HepG2 (cell line): ENCODE measurements around the gene IGDCC3. TPM values are rescaled to one million over a fixed set of nuclear protein-coding genes. Genes with fewer than 3 reads are reported as not detected.

Experiments used
- ATAC-seq: fragments of 200-7000 bp; cut with Tn5 transposase; 3 replicates; pipeline ENCODE4 v1.9.1; 2020; ENCODE audit warnings: mild to moderate bottlenecking, moderate library complexity
- BruUV-seq: library from RNA; stranded (reverse); fragments of 400-500 nt; replicated peaks from 2 replicates; lab custom pipeline; 2021; lab: Mats Ljungman, UMichigan
- CTCF ChIA-PET: fragments of 300-600 bp; formaldehyde crosslinking; extraction: SDS; loops from one replicate; lab custom pipeline; 2021; ENCODE audit warnings: low total read pairs, inconsistent platforms, low intra/inter-chr PET ratio; lab: Yijun Ruan, JAX
- POLR2A ChIA-PET: fragments of 350-600 bp; sonication (Branson Sonifier 250); formaldehyde crosslinking; loops from one replicate; lab custom pipeline; 2020; ENCODE audit warnings: antibody characterized with exemption, inconsistent platforms; lab: Yijun Ruan, JAX
- DNase-seq: peaks from one replicate; pipeline ENCODE4 v3.0.0-alpha.2; 2015; ENCODE audit warnings: low spot score
- FAIRE-seq: peaks from 3 replicates; lab custom pipeline; 2011; peaks lifted over from hg19 to GRCh38; lab: Jason Lieb, UNC
- H2AFZ ChIP-seq: one replicate; pipeline ENCODE4 v1.6.1; 2011; ENCODE audit warnings: low read length, inconsistent platforms
- H3K27ac ChIP-seq: fragments of 300-600 bp; 3 replicates; pipeline ENCODE4 v1.8.0; 2011; ENCODE audit warnings: mixed run types, mild to moderate bottlenecking, mixed read lengths, low read length, inconsistent platforms; ENCODE audit not compliant: insufficient read depth; ENCODE audit errors: extremely low read length
- H3K27me3 ChIP-seq, 2 experiments: fragments of 200-600 bp in 1 of 2; 2 replicates in 1 of 2; 3 replicates in 1 of 2; pipeline versions ENCODE4 v1.6.0 to v1.8.0; 2011; ENCODE audit warnings: low read length in 2 of 2, mild to moderate bottlenecking in 2 of 2, moderate library complexity in 2 of 2, inconsistent platforms in 1 of 2; ENCODE audit not compliant: insufficient read depth in 2 of 2, control insufficient read depth in 1 of 2
- H3K36me3 ChIP-seq, 2 experiments: fragments of 200-600 bp in 1 of 2; replicated peaks in 1 of 2; 2 replicates in 1 of 2; 3 replicates in 1 of 2; pipeline versions ENCODE4 v1.5.1 to v1.8.0; 2011; ENCODE audit warnings: low read length in 2 of 2, inconsistent platforms in 1 of 2; ENCODE audit not compliant: insufficient read depth in 2 of 2, control insufficient read depth in 1 of 2
- H3K4me1 ChIP-seq: 2 replicates; pipeline ENCODE4 v1.5.1; 2012; ENCODE audit warnings: low read length, inconsistent platforms; ENCODE audit not compliant: insufficient read depth
- H3K4me2 ChIP-seq: 2 replicates; pipeline ENCODE4 v1.6.0; 2011; ENCODE audit warnings: low read depth, low read length, inconsistent platforms
- H3K4me3 ChIP-seq, 3 experiments: fragments of 200-600 bp in 1 of 3; sonication (generic), shearing (Covaris generic) in 1 of 3; replicated peaks in 1 of 3; 2 replicates each; pipeline ENCODE4 v1.5.1; 2011 to 2016; ENCODE audit warnings: low read length in 3 of 3, inconsistent platforms in 2 of 3, low read depth in 2 of 3, mild to moderate bottlenecking in 2 of 3, control low read depth in 1 of 3, mixed read lengths in 1 of 3; ENCODE audit not compliant: insufficient read depth in 1 of 3
- H3K79me2 ChIP-seq: one replicate; pipeline ENCODE4 v1.6.1; 2011; ENCODE audit warnings: low read length, inconsistent platforms; ENCODE audit not compliant: insufficient read depth
- H3K9ac ChIP-seq: 2 replicates; pipeline ENCODE4 v1.6.0; 2011; ENCODE audit warnings: mild to moderate bottlenecking, low read depth, low read length, inconsistent platforms; ENCODE audit not compliant: insufficient read depth
- H3K9me3 ChIP-seq: 2 replicates; pipeline ENCODE4 v1.5.1; 2012; ENCODE audit warnings: mild to moderate bottlenecking, low read length
- H4K20me1 ChIP-seq: 2 replicates; pipeline ENCODE4 v1.6.0; 2011; ENCODE audit warnings: inconsistent platforms, mild to moderate bottlenecking, low read length, moderate library complexity; ENCODE audit not compliant: insufficient read depth
- GPBP1L1 ChIP-seq: sonication (generic); formaldehyde crosslinking; IDR thresholded peaks from 2 replicates; pipeline ENCODE4 v1.5.0; 2020; ENCODE audit warnings: mild to moderate bottlenecking, missing genetic modification reagents
- SNAPC5 ChIP-seq: sonication (generic); formaldehyde crosslinking; IDR thresholded peaks from 2 replicates; pipeline ENCODE4 v1.8.1; 2023; ENCODE audit warnings: mild to moderate bottlenecking, missing genetic modification reagents, borderline replicate concordance
- ZBTB1 ChIP-seq: sonication (generic); formaldehyde crosslinking; IDR thresholded peaks from 2 replicates; pipeline ENCODE4 v1.4.0; 2020; ENCODE audit warnings: missing genetic modification reagents, borderline replicate concordance
- ZNF564 ChIP-seq: sonication (generic); formaldehyde crosslinking; IDR thresholded peaks from 2 replicates; pipeline ENCODE4 v1.8.1; 2023; ENCODE audit warnings: mild to moderate bottlenecking, missing genetic modification reagents
- ZNF574 ChIP-seq: sonication (generic); formaldehyde crosslinking; IDR thresholded peaks from 2 replicates; pipeline ENCODE4 v1.4.0; 2020; ENCODE audit warnings: missing genetic modification reagents
- ZNF691 ChIP-seq: sonication (generic); formaldehyde crosslinking; IDR thresholded peaks from 2 replicates; pipeline ENCODE4 v1.4.0; 2020; ENCODE audit warnings: missing genetic modification reagents, low read depth, mild to moderate bottlenecking, borderline replicate concordance
- ZNF770 ChIP-seq: sonication (generic); formaldehyde crosslinking; IDR thresholded peaks from 2 replicates; pipeline ENCODE4 v1.5.0; 2020; ENCODE audit warnings: mild to moderate bottlenecking, missing genetic modification reagents
- WGBS: methylation state at CpG from one replicate; pipeline ENCODE4 v1.1.6; 2017; ENCODE audit warnings: low lambda C conversion rate; 5-methylcytosine and 5-hydroxymethylcytosine counted together
- in situ Hi-C: cut with HindIII; loops from 2 replicates; pipeline ENCODE4 v1.10.0; 2017; ENCODE audit warnings: low pct_unique_long_range_greater_than_20kb; ENCODE audit not compliant: extremely low pct_ligation_motif_present
- intact Hi-C: fragments of 100-400 bp; cut with micrococcal nuclease; formaldehyde crosslinking; loops from one replicate; pipeline ENCODE4 v1.10.0; 2022; ENCODE audit not compliant: unreplicated experiment
- polyA plus RNA-seq, 8 experiments: library from polyadenylated mRNA; depleted of rRNA in 3 of 8; stranded (reverse) in 7 of 8; unstranded in 1 of 8; fragments of >200 nt; fragmentation: Illumina TruSeq in 4 of 8; extraction: Trizol in 4 of 8; gene quantifications; 2 replicates each; pipeline versions ENCODE4 v1.2.1 to v1.2.3, GENCODE V29; 2011 to 2016; ENCODE audit warnings: low read depth in 4 of 8, missing spikeins in 1 of 8, mixed read lengths in 1 of 8; ENCODE audit not compliant: insufficient read depth in 1 of 8
- total RNA-seq, 5 experiments: library from RNA; depleted of rRNA; stranded (reverse); fragments of >200 nt; fragmentation: Illumina TruSeq; extraction: Trizol; gene quantifications; 2 replicates each; pipeline ENCODE4 v1.2.3, GENCODE V29; 2016; ENCODE audit warnings: low read depth in 1 of 5

The IGDCC3 gene
- total and polyA plus RNA-seq, 2 of the 13 experiments (the other 11 are each of a cell fraction or from before 2014, with no cell fraction given), result 30.1 to 51.8 TPM

- TF ChIP-seq ZNF574 (CRISPR knock-in tag), result no peak
- TF ChIP-seq ZNF564 (CRISPR knock-in tag), result no peak
- TF ChIP-seq ZNF691, result no peak
- no peak for TF ChIP-seq GPBP1L1 (CRISPR knock-in tag)
- TF ChIP-seq, all 625 proteins: peak for 0
These were observed 46.9 kb upstream of the IGDCC3 start (continued) for GRCh38 chr15:65424683-65425082.

- BruUV-seq, result no TSS peak
- intact Hi-C loops, result no loop called here
- peaks cover 38% of the 10 kb centered on the region for H3K4me1 ChIP-seq
- ATAC-seq (no peak), FAIRE-seq (no peak), DNase-seq (no peak)
- H2AFZ ChIP-seq, result no peak overlapping the region
- H3K9me3 ChIP-seq, result no peaks in the 10 kb centered on the region
- H3K36me3 ChIP-seq, result no peaks in the 10 kb centered on the region
- no peaks in the 10 kb centered on the region for H3K79me2 ChIP-seq
- H3K9ac ChIP-seq, result no peak overlapping the region
- H3K27me3 ChIP-seq, result peaks cover 9 to 46% of the 10 kb centered on the region in 2 experiments; a peak in 4 of 5 replicates
- in situ Hi-C loops, result no loop called here
- TF ChIP-seq ZNF770 (CRISPR knock-in tag) (peak; percentile 42; the same call in 1 of the 2 replicates), ZBTB1 (CRISPR knock-in tag) (no peak), SNAPC5 (CRISPR knock-in tag) (no peak)
- no peak overlapping the region for H3K4me3 ChIP-seq
- ChIA-PET CTCF (interaction anchor here (1.1 kb wide), 1 partner anchor 24 kb away, joined by 3 read pairs; no protein-coding TSS in a partner anchor), POLR2A (no interaction called here)
- 59% methylated on average over 9 of the region's 9 CpGs for WGBS
- no peaks in the 10 kb centered on the region for H4K20me1 ChIP-seq
- no peak overlapping the region for H3K27ac ChIP-seq
- H3K4me2 ChIP-seq, result no peak overlapping the region
These were observed 46.3 kb upstream of the IGDCC3 start for GRCh38 chr15:65423976-65424679.
